HG02852 (cell line): Measurements from ENCODE around the gene RBFOX2.
"Not testable (repeated sequence)": the region's sequence is repeated elsewhere in the genome, so short reads cannot be mapped to it uniquely, and the experiment has no call there.

ENCODE experiments used
- ATAC-seq: cut with Tn5 transposase; IDR thresholded peaks from one replicate; pipeline ENCODE4 v1.9.1; 2021; ENCODE audit warnings: mild to moderate bottlenecking, moderate library complexity; ENCODE audit not compliant: unreplicated experiment

RBFOX2 gene

DNA sequence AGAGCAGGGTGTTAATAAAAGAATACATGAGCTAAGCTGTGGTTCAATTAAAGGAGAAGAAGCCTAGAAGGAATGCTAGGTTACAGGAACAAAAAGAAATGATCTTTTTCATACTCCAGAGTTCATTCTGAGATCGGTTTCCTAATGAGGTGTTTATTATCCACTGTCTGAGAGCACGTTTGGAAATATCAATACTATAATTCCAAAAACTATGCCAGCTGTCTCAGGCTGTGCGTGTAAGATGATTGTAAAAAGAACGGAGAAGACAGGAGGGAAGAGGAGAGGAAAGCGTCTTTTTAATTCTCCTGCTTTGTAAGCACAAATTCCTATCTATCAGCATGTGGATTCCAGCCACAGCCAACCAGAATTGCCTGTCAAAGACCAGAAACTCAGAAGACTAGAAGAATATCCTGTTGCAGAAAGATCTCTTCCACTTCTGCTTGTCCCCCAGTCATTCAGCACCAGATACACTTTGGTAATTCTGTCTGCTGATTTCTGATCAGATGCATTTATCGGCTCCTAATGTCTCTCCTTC lies 285.2 kb downstream of the RBFOX2 start:
- ATAC-seq, result no peak

- ATAC-seq, result no peak
Measured at GRCh38 chr22:35742342-35743100, 286.1 kb downstream of the RBFOX2 start.

GRCh38 chr22:35740616-35741015 lies 288.0 kb downstream of the RBFOX2 start:
- ATAC-seq, result no peak

DNA sequence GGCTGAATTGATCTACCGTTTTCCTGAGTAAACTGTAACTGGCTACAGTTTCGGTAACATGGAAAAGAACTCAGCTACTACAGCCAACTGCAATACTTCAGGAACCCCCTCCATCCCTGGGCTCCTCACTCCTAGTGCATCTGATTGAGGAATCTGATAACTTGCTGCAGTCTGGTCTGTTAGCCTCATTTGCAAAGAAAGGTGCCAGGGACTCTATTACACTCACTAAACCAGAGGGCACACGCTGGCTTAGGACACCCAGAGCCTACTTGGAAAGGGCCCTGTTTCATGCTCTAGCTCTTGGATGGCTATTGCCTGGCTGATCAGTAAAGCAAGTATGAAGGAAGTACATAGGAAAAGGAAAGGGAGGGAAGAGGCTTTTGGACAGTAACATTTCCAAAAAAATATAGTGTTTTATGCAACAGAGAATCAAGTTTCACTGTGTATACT lies 288.7 kb downstream of the RBFOX2 start:
- ATAC-seq, result no peak

- no peak for ATAC-seq
Measured at GRCh38 chr22:35739076-35739930, 289.3 kb downstream of the RBFOX2 start.

GRCh38 chr22:35737886-35738285 lies 290.7 kb downstream of the RBFOX2 start:
- not testable (repeated sequence) for ATAC-seq

DNA sequence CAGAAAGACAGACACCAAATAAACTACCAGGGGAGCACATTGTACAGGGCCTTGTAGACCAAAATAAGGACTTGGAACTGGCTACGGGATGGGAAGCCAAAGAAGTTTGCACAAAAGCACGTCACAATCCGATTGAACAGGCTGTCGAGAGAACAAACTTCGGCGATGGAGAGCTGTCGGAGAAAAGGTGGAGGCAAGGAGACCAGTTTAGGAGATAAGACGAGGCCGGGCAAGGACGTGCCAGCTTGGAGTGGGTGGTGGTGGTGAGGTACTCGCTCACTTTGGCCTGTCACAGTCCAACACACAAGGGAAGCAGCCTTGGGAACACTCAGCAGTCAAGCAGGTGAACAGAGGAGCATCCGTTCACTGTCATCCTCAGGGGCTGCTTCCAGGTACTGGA lies 291.9 kb downstream of the RBFOX2 start:
- ATAC-seq, result no peak

DNA sequence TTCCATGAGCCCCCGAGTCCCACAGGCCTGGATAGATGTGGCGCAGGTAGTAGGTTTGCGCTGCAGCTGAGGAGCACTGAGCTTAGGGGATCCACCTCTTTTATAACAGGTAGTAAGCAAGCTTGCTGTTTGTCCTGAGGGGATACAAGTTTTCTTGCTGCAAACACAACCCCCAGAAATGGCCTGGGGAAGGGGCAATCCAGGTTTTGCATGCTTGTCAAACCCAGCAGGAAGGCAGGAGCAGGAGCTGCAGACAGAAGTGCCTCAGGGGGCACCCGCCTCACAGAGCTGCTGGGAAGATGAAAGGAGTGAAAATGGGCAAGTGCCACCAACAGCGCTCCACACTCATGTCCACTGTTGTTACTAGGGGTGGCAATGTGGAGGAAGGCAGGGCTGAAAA lies 292.5 kb downstream of the RBFOX2 start:
- no peak for ATAC-seq

DNA sequence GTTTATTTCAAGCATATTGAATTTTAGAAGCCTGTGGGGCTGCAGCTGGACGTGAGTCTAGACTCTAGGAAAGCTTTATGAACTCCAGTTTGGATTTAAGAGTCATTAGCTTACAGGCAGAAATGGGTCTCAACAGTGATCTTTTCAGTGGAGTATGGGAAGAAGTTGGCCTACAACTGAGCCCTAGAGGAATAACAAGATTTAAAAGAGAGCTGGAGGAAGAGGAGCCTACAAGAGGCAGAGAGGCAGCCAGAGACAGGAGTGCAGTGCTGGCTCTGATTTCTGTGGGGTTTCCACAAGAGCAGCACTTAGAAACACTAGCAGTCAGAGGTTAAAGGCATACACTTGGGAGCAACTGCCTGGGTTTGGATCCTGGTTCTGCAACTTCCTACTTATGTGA lies 293.1 kb downstream of the RBFOX2 start:
- no peak for ATAC-seq

DNA sequence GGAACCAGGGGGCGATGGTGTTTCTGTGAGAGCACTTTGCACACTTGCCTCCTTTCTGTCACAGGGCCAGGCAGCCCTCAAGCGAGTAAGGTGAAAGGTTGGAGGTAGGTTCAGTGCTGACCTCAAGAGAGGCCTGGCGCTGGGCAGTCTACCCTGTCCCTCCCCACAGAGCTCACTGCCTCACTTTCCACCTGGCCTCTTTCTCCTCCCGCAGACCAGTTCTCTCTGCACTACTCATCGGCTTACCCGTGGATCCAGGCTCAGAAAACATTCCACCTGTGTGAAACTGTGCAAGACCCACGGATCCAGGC lies 294.2 kb downstream of the RBFOX2 start:
- no peak for ATAC-seq

DNA sequence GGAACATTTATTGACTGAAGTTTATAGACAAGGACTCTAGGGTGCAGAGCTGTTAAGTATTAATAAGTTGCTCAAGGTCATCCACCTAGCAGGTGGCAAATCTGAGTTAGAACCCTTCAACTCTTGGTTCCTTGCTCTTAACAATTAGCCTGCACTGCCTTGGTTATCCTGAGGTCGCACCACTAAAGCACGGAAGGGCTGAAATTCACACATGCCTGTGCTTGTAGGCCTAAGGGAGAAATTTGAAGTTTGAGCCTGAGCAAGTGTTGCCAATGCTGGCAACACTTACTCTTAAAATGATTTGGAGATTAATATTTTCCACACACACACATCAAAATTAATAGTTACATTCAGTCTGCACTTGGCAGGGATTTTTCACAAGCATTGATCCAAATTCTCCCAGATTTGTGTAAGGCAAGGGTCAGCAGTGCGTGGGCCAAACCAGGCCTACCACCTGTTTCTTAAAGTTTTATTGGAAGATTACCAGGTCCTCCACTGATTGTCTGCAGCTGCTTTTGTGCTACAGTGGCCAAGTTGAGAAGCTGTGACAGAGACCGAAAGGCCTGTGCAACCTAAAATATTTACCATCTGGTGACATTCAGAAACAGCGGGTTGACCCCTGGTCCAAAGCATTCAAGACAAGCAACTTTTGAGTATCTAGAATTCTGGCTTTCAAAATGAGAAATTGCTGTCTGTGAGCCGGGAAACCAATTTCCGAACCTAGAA lies 294.7 kb downstream of the RBFOX2 start:
- no peak for ATAC-seq

- no peak for ATAC-seq
Measured at GRCh38 chr22:35733036-35733435, 295.6 kb downstream of the RBFOX2 start.

DNA sequence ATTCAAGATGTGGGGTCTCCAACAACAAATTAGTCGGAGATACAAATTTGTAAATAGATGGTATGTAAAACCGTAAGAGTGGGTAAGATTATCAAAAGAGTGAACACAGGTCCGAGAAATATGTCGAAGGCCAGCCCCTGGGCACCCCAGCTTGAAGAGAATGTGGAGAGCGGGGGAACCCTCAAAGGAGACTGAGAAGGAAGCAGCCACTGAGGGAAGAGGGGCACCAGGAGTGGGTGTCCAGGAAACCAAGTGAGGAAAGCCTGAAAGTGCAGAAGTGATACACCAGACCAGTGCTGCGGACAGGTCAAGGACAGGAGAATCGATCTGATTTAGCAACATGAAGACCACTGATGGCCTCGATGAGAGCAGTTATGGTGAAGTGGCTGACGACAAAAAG lies 296.5 kb downstream of the RBFOX2 start:
- no peak for ATAC-seq

GRCh38 chr22:35731321-35731720 lies 297.3 kb downstream of the RBFOX2 start:
- ATAC-seq, result no peak

- ATAC-seq, result no peak
Measured at GRCh38 chr22:35729309-35729698, 299.3 kb downstream of the RBFOX2 start.

GRCh38 chr22:35728639-35729308 lies 299.9 kb downstream of the RBFOX2 start:
- no peak for ATAC-seq

- ATAC-seq, result no peak
Measured at GRCh38 chr22:35727436-35727835, 301.2 kb downstream of the RBFOX2 start.

DNA sequence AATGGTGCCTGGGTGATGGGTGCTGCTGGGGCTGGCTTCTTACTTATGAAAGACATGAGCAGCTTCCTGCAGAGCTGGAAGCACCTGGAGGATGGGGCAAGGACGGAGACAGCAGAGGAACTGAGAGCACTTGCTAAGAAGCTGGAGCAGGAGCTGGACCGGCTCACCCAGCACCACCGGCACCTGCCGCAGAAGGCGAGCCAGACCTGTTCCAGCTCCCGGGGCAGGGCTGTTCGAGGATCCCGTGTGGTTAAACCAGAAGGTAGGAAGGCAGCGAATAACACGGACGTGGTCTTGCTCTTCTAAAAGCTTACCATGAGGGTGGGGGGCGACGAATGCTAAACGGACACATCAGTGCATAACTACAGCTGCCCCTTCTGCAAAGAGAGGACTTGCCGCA lies 301.7 kb downstream of the RBFOX2 start:
- no peak for ATAC-seq

DNA sequence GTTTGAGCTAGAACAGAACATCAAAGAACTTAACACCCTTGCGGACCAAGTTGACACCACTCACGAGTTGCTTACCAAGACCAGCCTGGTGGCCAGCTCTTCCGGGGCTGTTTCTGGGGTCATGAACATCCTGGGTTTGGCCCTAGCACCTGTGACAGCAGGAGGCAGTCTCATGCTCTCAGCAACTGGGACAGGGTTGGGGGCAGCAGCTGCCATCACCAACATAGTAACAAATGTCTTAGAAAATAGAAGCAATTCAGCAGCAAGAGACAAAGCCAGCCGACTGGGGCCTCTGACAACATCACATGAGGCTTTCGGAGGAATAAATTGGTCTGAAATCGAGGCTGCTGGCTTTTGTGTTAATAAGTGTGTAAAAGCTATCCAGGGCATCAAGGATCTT lies 302.2 kb downstream of the RBFOX2 start:
- ATAC-seq, result no peak

- ATAC-seq, result no peak
Measured at GRCh38 chr22:35725521-35725920, 303.1 kb downstream of the RBFOX2 start.

DNA sequence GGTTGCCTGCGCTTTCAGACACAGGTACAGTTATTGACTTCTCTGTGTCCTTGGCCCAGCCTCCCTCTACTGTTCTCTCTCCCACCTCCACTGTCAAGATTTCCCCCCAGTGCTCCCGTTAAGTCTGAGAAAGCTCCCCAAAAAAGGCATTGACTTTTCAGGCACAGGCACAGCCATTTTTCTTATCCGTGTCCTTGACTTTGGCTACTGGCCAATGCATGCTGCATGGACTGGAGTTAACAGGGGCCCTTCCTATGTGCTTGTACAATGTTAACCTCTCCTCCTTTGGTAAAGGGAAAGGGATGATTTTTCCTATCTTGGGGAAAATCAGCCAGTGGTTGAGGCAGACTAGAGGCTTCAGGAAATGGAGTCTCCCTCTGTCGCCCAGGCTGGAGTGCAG lies 306.7 kb downstream of the RBFOX2 start:
- ATAC-seq, result no peak
